Measurements from ENCODE around the gene SLC6A3. TPM values are rescaled to one million over a fixed set of nuclear protein-coding genes. Genes with fewer than 3 reads are reported as not detected.

Gene SLC6A3
- total and polyA plus RNA-seq, 4 donors, result 0.30 to 1.1 (median 0.90) TPM

- Histone ChIP-seq H3K9me3 (ENCODE audit: control insufficient read depth in 4 of 4, insufficient read depth in 3 of 4, low read length in 3 of 4) (no peaks in the 10 kb centered on the region), H3K36me3 (ENCODE audit: control insufficient read depth in 4 of 4, insufficient read depth in 4 of 4, low read length in 4 of 4) (peaks cover 4 to 22% (median 16%) of the 10 kb centered on the region in 4 donors), H3K27me3 (ENCODE audit: control insufficient read depth in 3 of 3, insufficient read depth in 3 of 3, low read length in 2 of 3) (no peaks in the 10 kb centered on the region), H3K4me1 (ENCODE audit: control insufficient read depth in 5 of 5, insufficient read depth in 5 of 5, low read length in 5 of 5) (peaks cover 0 to 18% (median 6%) of the 10 kb centered on the region in 5 donors), H3K9ac (ENCODE audit: insufficient read depth in 1 of 2, low read length in 2 of 2) (peak overlapping the region; percentile 26 to 55), H3K27ac (ENCODE audit: low read depth in 1 of 2, low read length in 1 of 2) (peak overlapping the region; percentile 51 to 52), H3K4me3 (peak overlapping the region; percentile 85)
- ATAC-seq (ENCODE audit: insufficient read depth, low FRiP score) (no peak), DNase-seq (peak in 2 of 3 donors; percentile 9 to 11)
- TF ChIP-seq CTCF (IDR thresholded peaks at IDR 0.05; ENCODE audit: control extremely low read depth, extremely low read depth), result no peak
- WGBS, 2 donors, result 6 to 10% methylated on average over 49 to 61 of the region's 61 CpGs
Measured at GRCh38 chr5:1343931-1344901, 101.0 kb downstream of the SLC6A3 start.

- Histone ChIP-seq H3K27me3 (ENCODE audit: control insufficient read depth in 3 of 3, insufficient read depth in 3 of 3, low read length in 2 of 3) (no peaks in the 10 kb centered on the region), H3K4me3 (no peak overlapping the region), H3K36me3 (ENCODE audit: control insufficient read depth in 4 of 4, insufficient read depth in 4 of 4, low read length in 4 of 4) (peaks cover 8 to 31% (median 20%) of the 10 kb centered on the region in 4 donors), H3K4me1 (ENCODE audit: control insufficient read depth in 5 of 5, insufficient read depth in 5 of 5, low read length in 5 of 5) (peaks cover 0 to 18% (median 6%) of the 10 kb centered on the region in 5 donors), H3K9me3 (ENCODE audit: control insufficient read depth in 4 of 4, insufficient read depth in 3 of 4, low read length in 3 of 4) (no peaks in the 10 kb centered on the region), H3K9ac (ENCODE audit: insufficient read depth in 1 of 2, low read length in 2 of 2) (no peak overlapping the region), H3K27ac (ENCODE audit: low read depth in 1 of 2, low read length in 1 of 2) (peak overlapping the region in 1 of 2 donors; percentile 85)
- ATAC-seq (ENCODE audit: insufficient read depth, low FRiP score), result peak; percentile 56
- no peak for TF ChIP-seq CTCF (IDR thresholded peaks at IDR 0.05; ENCODE audit: control extremely low read depth, extremely low read depth)
- WGBS, 2 donors, result 70 to 78% methylated on average over 9 of the region's 9 CpGs
- DNase-seq, result peak in 2 of 3 donors; percentile 19 to 45
Measured at GRCh38 chr5:1343315-1343751, 101.9 kb downstream of the SLC6A3 start.

Other genes with a start within 250 kb of the SLC6A3 start
- gene SLC6A19, start 243.8 kb downstream of the SLC6A3 start, total RNA-seq, result under 1 TPM in 1 of 2 donors, not detected in 1; 0.06 TPM
- not detected for gene SLC6A19, start 243.8 kb downstream of the SLC6A3 start, polyA plus RNA-seq
- gene SLC6A18, start 220.1 kb downstream of the SLC6A3 start, total RNA-seq, result not detected
- not detected for gene SLC6A18, start 220.1 kb downstream of the SLC6A3 start, polyA plus RNA-seq
- not detected for gene TERT, start 150.4 kb downstream of the SLC6A3 start, total RNA-seq
- under 1 TPM in 1 of 2 donors, not detected in 1; 0.02 TPM for gene TERT, start 150.4 kb downstream of the SLC6A3 start, polyA plus RNA-seq
- 100 to 1,000 TPM; 142 to 153 TPM for gene CLPTM1L, start 100.3 kb downstream of the SLC6A3 start, total RNA-seq
- gene CLPTM1L, start 100.3 kb downstream of the SLC6A3 start, polyA plus RNA-seq, result 100 to 1,000 TPM in 1 of 2 donors, 10 to 100 TPM in 1; 79.0 to 147 TPM
- 100 to 1,000 TPM; 320 to 565 TPM for gene LPCAT1, start 78.5 kb upstream of the SLC6A3 start, total RNA-seq
- gene LPCAT1, start 78.5 kb upstream of the SLC6A3 start, polyA plus RNA-seq, result 100 to 1,000 TPM; 198 to 669 TPM

All from lung (tissue), 12 donors.